NCI-H748 (cell line): ENCODE results near the gene EPG5.
"Not testable (repeated sequence)": the region's sequence is repeated elsewhere in the genome, so short reads cannot be mapped to it uniquely, and the experiment has no call there.

Experiments used
- DNase-seq: peaks from one replicate; lab custom pipeline; 2025; ENCODE audit not compliant: unreplicated experiment; lab: John Stamatoyannopoulos, UW

The EPG5 gene

DNA sequence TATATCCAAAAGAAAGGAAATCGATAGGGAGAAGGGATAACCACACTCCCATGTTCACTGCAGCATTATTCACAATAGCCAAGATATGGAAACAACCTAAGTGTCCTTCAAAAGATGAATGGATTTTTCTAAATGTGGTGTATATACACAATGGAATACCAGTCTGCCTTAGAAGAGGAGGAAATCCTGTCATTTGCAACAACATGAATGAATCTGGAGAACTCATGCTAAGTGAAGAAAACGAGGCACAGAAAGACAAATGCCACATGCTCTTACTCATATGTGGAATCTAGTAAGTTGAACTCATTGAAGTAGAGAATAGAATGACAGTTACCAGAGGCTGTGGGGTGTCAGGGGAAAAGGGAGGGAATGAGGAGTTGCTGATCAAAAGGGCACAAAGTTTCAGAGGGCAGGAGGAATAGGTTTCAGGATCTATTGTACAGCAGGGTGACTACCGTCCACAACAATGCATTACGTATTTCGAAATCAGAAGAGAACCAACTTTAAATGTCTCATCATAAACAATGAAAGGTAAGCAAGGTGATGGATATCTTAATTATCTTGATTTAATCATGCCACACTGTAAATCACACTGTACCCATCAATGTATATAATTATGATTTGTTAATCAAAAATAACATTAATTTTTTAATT lies 95.6 kb downstream of the EPG5 start:
- no peak for DNase-seq

DNA sequence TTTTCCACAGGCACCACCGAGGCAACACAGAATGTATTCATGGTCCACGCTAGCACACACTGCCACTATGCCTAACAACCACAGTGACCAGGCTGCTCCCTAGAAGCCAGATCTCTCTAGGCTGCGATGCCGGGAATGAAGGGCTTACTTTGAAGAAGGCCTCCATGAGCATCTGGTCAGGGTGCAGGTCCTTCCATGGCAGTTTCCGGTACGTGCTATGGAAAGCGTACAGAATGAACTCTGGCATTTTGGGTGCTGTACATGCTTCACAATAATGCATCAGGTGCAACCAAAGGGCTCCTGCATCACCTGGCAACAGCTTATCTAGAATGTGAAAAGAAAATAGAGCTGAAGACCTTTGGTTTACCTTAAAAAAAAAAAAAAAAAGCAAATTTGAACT lies 96.7 kb downstream of the EPG5 start:
- no peak for DNase-seq

DNA sequence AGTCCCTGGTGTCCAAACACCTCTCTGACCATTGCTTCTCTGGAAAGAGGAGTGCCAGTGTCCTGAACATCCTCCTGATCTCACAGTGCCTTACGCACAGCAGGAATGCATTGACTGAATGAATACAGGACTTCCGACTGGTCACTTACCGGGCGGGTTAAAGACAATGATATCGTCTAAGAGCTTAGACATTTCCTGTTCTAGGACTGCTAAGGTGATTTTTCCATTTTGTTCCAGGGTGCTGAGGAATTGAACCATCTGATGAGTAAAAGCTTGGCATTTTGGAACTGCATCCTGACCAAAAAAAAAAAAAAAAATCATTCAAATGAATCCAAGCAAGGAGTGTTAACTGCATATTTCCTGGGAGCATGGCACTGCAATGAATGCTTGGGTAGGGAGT lies 101.7 kb downstream of the EPG5 start:
- no peak for DNase-seq

DNA sequence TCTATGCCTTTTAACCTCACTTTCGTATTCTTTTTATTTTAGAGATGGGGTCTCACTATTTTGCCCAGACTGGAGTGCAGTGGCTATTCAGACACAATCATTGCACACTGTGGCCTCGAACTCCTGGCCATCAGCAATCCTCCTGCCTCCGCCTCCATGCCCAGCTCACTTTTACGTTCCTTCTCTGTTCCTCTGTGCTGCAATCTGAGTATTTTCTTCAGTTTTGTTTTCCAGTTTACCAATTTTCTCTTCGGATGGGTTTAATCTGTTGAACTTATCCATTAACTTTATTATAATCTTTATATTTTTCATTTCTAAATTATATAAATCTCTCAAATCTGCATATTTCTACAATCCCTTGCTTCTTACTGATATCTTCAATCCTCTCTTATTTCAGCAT lies 103.0 kb downstream of the EPG5 start:
- DNase-seq = no peak

DNA sequence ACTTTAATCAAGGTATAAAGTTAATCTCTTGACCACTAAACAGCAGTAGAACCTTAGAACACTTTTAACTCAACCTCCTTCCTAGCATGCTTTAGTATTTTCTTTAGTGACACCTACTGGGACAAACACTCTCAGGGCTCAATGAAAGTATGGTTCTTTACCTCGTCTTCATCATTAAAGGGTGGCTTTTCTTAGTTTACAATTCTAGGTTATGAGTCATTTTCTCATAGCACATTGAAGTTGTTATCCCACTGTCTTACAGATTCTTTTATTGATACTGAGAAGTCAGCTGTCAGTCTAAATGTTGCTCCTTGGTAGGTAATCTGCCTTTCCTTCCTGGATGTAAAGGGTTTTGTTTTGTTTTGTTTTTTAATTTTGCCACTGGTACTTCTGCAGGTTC lies 103.7 kb downstream of the EPG5 start:
- no peak for DNase-seq

DNA sequence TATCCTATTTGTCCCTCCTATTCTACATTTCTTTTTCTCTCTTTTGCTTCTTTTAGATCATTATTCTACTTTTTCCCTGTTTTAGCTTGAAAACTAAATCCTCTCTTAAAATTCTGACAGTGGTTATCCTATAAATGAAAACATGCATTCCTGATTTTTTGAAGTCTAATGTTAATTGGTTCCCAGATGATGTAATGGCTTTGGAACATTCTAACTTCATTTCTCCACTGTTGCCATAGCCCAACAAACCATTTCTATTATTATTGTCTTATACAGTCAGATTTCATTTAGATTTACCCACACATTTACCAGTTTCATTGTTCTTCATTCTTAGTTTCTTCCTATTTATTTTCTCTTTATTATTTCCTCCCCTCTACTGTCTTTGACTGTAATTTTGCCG lies 105.2 kb downstream of the EPG5 start:
- DNase-seq = no peak

DNA sequence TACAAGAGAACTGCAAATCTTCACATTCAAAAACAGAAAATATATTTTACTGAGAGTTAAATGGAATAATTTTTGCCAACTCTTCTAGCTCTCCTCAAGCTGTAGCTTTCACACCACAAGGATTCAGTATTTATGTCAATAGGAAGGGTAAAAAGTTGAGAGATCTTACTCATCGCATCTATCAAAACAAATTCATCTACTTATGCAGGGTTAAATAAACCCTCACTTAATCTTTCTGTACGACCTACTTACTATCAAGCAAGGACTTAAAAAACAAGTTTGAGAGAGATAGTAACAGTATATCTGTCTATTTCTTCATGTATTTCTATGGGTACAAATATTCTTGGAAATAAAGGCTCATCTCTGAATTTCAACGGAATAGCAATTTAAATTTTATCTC lies 106.2 kb downstream of the EPG5 start:
- no peak for DNase-seq

DNA sequence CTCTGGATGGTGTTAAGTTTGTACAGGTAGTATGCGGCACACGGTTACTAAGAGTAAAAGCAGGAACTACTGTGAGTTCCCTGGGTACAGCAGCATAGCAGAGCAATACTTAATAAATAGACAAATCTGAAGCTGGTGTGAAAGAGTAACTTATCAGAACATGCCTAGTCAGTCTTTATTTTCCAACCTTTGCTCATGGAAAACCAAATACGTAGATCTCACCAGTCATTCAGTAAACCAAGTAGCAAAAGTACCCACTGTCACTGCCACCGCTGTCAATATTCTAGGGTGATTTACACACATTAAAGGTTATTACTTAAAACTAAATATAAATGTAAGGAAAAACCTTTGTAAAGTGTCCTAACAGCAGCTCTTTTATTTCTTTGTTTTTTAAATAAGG lies 106.6 kb downstream of the EPG5 start:
- no peak for DNase-seq

DNA sequence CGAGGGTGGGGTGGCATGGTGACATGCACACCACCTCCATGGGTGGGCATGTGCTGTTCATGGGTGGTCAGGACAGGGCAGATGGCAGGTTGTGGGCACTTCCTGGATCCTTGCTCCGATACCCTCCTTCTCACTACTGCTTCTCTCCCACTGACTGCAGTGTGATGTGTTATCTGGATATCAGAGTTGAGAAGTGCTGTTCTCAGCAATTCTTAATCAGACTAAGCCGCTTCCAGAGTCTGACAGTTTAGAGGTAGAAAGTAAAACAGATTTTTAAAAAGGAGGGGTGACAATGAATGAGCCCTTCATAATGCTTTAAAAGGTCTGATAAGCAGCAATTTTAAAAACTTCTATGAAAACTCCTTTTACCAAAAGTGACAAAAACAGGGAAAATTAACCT lies 107.8 kb downstream of the EPG5 start:
- no peak for DNase-seq

DNA sequence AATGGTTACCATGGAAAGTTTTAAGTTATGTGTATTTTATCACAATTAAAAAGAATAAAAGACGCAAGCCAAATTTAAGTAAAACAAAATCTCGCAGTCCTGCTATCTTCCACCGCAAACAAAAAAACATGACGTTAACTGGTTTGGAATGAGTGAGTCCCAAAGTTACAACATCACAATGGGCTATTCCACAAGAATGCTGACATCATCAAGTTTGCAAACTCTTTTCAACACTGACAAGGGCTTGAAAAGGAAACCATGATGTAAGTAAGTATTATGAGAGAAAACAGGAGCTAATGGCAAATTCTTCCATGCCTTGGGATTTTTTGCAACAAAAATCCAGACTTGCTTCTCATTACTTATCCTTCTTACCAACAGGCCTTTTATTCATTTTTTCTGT lies 110.6 kb downstream of the EPG5 start:
- no peak for DNase-seq

DNA sequence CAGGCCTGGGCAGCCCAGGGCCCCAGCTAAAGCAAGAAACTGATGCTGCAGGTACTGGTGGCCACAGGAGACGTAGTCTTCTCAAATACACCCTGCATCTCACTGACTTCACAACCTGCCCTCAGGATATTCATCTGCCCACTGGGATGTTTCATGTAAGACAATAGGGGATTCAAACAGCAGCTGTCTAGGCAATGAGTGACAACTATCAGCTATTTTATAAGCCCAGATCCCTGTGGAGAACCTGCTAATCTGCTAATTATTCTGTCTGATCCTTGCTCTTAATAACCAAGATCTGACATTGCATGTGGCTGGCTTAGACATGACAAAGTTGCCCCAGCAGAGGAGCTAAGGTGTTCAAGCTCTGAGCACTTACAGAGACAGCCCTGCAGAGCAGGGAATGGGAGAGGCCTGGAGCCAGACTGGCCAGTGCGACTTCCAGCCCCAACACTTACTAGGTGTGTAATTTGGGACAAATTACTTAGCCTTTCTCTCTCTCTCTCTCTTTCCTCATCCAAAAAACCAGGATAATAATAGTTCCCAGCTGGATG lies 113.0 kb downstream of the EPG5 start:
- DNase-seq = no peak

DNA sequence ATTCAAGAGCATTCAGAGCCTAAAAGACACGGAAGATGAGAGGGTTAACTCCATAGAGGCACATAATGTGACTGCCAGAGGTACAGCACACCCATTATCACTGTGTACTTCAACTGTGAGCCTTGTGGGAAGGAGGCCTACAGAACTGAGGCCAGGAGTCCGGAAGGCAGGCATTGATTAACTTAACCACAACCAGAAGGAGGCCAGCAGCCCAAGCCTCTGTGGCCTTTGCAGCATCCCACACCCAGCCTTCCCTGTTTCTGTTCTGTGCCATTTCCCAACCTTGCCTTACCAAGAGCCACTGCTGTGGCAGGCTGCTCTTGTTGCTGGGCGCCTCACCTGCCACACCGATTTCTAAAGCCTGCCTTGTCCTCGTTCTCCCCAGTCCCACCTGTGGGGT lies 114.5 kb downstream of the EPG5 start:
- DNase-seq = no peak

DNA sequence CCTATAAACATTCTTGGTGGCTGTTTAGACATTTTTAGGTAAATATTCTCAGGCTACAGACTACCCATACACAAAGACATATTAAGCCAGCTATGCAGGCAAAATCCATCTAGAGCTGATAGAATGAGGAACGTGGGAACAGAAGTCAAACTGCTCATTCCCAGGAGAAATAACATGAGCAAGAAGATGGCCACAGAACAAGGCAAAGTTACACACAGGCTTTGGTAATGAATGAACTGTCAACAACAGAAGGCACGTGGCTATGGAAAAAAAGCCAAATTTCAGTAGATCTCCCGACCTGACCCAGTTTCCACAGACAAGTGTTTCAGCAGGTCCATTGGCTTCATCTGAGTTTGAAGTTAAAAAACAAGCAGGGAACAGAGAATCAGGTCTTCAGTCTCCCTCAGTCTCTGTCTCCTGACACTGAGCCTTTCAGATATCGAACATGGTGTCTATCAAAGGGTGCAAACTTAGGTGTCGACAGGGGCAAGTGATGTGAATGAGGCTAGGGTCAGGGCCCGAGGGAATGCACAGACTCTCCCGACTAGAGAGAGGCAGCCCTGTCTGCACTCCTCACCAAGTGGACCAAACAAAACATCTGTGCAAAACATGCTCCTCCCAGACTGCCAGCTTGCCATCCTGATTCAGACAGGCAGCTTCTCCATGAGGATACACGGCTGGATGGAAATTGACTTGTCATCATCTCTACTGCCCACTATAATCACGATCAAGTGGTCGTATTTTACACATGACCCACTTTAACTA lies 115.8 kb downstream of the EPG5 start:
- DNase-seq = no peak

DNA sequence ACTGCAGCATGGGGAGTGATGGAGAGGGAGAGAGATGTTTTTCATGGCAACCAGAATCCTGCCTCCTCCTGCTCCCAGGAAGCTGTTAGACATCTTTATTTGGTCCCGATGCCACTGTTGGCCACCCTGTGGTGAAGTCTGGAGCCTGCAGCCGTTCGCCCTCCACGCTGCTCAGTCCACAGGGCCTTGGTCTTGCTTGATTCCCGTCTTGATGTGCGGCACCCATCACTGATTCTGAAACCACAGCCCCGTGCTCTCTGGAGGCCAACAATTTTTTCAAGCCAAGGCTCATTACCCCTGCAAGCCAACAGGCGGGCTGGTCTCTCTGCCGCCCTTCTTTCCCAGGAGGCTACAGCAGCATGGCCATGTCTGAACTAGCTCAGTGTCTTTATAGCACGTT lies 117.1 kb downstream of the EPG5 start:
- DNase-seq = no peak

DNA sequence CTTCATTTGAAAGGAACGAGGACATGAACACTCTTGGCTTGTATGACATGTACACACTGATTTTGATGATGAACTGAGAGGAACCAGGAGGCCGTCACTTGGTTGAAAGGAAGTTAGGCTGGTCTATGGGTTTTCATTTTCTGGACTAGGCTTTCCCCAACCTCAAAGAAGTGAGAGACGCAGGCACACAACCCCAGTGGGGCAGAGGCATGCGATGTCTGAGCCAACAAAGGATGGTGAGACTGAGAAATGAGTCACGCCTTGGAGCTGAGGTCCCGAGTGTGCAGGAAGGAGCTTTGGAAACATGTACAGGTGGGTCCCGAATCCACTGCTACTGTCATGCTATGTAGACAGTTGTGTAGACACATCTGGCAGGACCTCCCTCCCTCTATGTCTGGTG lies 117.6 kb downstream of the EPG5 start:
- no peak for DNase-seq

DNA sequence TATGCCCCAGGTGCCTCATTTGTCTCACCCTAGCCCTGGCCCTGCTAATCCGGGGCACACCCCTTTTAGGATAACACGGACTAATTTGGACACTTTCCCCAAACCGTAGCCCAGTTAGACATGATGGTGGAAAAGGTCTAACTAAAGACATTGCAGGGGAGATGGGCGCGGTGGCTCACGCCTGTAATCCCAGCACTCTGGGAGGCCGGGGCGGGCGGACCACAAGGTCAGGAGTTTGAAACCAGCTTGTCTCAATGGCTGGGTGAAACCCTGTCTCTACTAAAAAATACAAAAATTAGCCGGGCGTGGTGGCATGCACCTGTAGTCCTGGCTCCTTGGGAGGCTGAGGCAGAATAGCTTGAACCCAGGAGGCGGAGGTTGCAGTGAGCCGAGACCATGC lies 118.5 kb downstream of the EPG5 start:
- not testable (repeated sequence) for DNase-seq

DNA sequence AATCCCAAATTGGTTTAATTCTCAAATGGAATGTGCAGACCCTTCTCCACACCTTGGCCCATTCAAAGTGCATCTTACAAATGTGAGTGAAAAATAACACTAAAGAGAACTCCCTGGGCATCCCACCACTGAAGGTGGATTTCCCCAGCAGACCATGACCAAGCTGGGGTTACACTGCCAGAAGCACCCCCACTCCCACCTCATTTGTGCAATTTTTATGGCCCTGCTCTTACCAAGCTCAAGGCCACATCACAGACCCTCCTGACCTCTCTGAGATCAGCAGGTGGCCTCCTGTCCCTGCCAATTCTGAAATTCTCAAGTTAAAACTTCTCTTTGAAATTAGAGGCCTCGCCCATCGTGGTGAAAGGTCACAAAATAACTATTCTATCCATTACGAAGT lies 120.0 kb downstream of the EPG5 start:
- DNase-seq = no peak

DNA sequence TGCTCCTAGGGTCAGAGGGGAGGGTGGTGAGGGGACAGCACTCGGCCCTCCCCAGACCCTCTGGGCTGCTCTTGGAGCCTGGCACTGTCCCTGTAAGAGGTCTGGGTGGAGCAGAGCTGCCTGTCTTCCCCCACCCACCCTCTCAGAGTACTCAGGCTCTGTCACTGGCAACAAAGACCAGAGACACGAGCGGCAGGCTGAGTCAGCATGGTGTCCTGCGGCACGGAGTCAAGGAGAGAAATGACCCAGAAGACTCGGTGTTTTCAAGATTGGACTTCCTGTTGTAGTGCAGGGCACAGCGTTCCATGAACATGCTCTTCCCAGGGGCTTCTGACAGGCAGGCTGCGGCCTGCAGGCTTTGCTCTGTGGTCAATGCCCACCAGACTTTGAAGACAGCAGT lies 121.7 kb downstream of the EPG5 start:
- DNase-seq = no peak

DNA sequence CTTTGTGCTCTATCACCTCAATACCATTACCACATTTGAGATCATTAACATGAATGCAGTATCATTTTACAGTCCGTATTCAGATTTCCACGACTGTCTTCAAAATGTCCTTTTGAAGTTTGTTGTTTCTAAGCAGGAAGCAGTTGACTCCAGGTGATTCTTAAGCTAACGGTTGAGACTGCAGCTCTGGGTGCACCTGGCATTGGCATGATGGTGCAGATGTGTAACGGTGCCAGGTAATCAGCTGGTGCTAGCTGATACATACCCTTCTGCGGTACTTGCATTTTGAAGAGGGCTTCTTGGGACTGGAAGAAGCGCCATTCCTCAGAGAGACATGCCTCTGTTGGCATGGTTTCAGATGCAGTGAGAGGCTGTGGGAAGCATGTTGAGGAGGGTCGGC lies 122.2 kb downstream of the EPG5 start:
- no peak for DNase-seq

DNA sequence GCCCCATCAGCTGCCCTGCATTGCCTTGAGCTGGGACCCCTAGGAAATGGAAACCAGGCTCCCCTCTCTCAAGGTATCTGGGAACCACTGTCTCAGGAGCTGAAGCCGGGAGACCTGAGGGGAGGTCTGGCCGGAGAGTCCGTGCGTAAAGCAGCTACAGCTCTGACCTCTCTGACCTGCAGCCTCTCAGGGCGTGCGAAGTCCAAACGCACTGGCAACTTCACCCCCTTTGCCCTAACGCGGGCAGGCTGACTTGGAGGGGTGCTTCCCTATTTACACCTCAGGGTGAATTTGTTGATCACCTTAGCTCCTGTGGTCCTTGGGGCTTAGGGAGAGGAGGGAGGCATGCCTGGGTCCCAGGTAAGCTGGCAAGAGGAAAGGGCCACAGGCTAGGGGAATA lies 124.1 kb downstream of the EPG5 start:
- no peak for DNase-seq

DNA sequence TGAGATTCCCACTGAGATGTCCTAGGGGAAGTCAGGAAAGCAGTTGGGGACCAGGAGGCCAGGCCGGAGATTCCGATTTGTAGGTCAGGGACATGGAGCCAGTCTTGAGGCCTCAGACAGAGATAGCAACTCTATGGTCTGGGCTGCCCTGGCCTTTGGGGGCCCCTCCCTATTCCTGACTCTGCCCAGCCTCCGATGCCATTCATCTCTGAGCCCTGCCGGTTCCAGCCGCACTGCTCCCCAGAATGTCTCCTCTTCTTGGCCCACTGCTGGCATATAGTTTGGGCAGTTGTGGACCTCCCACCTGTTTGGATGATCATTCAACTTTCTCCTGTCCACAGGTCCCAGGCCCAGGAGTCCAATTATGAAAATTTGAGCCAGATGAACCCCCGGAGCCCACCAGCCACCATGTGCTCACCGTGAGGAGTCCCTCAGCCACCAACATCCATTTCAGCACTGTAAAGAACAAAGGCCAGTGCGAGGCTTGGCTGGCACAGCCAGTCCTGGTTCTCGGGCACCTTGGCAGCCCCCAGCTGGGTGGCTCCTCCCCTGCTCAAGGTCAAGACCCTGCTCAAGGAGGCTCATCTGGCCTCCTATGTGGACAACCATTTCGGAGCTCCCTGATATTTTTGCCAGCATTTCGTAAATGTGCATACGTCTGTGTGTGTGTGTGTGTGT lies 125.2 kb downstream of the EPG5 start:
- no peak for DNase-seq
